ACC112 (cell line): ENCODE measurements around the gene ELOVL3.
"Not testable (repeated sequence)": the region's sequence is repeated elsewhere in the genome, so short reads cannot be mapped to it uniquely, and the experiment has no call there.

Experiments
- H2AFZ ChIP-seq: fragments of 200-600 bp; sonication (generic); one replicate; pipeline ENCODE4 v1.6.0; 2017; ENCODE audit warnings: antibody characterized with exemption, low read length; ENCODE audit not compliant: unreplicated experiment
- H3K27ac ChIP-seq: fragments of 200-600 bp; sonication (generic); 2 replicates; pipeline ENCODE4 v1.5.1; 2014; ENCODE audit warnings: low read depth, mild to moderate bottlenecking, antibody characterized with exemption, low read length, moderate library complexity
- H3K27me3 ChIP-seq: fragments of 200-600 bp; sonication (generic); 2 replicates; pipeline ENCODE4 v1.6.1; 2014; ENCODE audit warnings: mild to moderate bottlenecking, antibody characterized with exemption, low read length, moderate library complexity, mixed read lengths; ENCODE audit not compliant: insufficient read depth
- H3K36me3 ChIP-seq: fragments of 200-600 bp; sonication (generic); 2 replicates; pipeline ENCODE4 v1.6.1; 2016; ENCODE audit warnings: mild to moderate bottlenecking, antibody characterized with exemption, low read length, moderate library complexity, mixed read lengths; ENCODE audit not compliant: insufficient read depth
- H3K4me1 ChIP-seq: fragments of 200-600 bp; sonication (generic); one replicate; pipeline ENCODE4 v1.6.1; 2016; ENCODE audit warnings: low read length, mixed read lengths; ENCODE audit not compliant: insufficient read depth, unreplicated experiment, control insufficient read depth
- H3K4me3 ChIP-seq: fragments of 200-600 bp; sonication (generic); 2 replicates; pipeline ENCODE4 v1.5.1; 2014; ENCODE audit warnings: mild to moderate bottlenecking, low read depth, low read length
- H3K79me2 ChIP-seq: fragments of 200-600 bp; sonication (generic); one replicate; pipeline ENCODE4 v1.6.0; 2016; ENCODE audit warnings: low read length; ENCODE audit not compliant: control insufficient read depth, unreplicated experiment, insufficient read depth

ELOVL3 gene

GRCh38 chr10:102225646-102226541, at the start of gene ELOVL3:
ELOVL3 (plus strand) TSS chr10:102226299; CDS start chr10:102226549, 250 bp downstream.
- Histone ChIP-seq H3K27me3 (no peaks in the 10 kb centered on the region), H3K4me1 (peaks cover 20% of the 10 kb centered on the region), H3K4me3 (peak within 1 kb of the TSS; percentile 63), H3K36me3 (no peaks in the 10 kb centered on the region), H3K27ac (peak within 1 kb of the TSS; percentile 24), H3K79me2 (no peaks in the 10 kb centered on the region), H2AFZ (peak within 1 kb of the TSS; percentile 39)

GRCh38 chr10:102184606-102185005, 41.5 kb upstream of the ELOVL3 start:
- H3K27me3 ChIP-seq, result no peaks in the 10 kb centered on the region
- no peak overlapping the region for H3K4me3 ChIP-seq
- H3K36me3 ChIP-seq, result no peaks in the 10 kb centered on the region
- no peak overlapping the region for H2AFZ ChIP-seq
- no peaks in the 10 kb centered on the region for H3K4me1 ChIP-seq
- H3K79me2 ChIP-seq, result no peaks in the 10 kb centered on the region
- no peak overlapping the region for H3K27ac ChIP-seq

GRCh38 chr10:102185272-102185671, 40.8 kb upstream of the ELOVL3 start:
- no peak overlapping the region for H2AFZ ChIP-seq
- no peaks in the 10 kb centered on the region for H3K4me1 ChIP-seq
- H3K27me3 ChIP-seq, result no peaks in the 10 kb centered on the region
- no peaks in the 10 kb centered on the region for H3K36me3 ChIP-seq
- no peaks in the 10 kb centered on the region for H3K79me2 ChIP-seq
- H3K27ac ChIP-seq, result no peak overlapping the region
- H3K4me3 ChIP-seq, result no peak overlapping the region

- Histone ChIP-seq H3K36me3 (no peaks in the 10 kb centered on the region), H3K27me3 (no peaks in the 10 kb centered on the region), H3K4me1 (no peaks in the 10 kb centered on the region), H3K79me2 (no peaks in the 10 kb centered on the region), H3K27ac (no peak overlapping the region), H3K4me3 (no peak overlapping the region), H2AFZ (no peak overlapping the region)
These were observed 40.1 kb upstream of the ELOVL3 start for GRCh38 chr10:102185811-102186527.

GRCh38 chr10:102188298-102188940, 37.7 kb upstream of the ELOVL3 start:
- no peak overlapping the region for H2AFZ ChIP-seq
- H3K27ac ChIP-seq, result no peak overlapping the region

GRCh38 chr10:102188941-102189898, 36.9 kb upstream of the ELOVL3 start:
- Histone ChIP-seq H3K4me3 (peak overlapping the region; percentile 52), H2AFZ (peak overlapping the region; percentile 78)
- not testable (repeated sequence) for H3K4me1 ChIP-seq, H3K27ac ChIP-seq, H3K27me3 ChIP-seq, H3K79me2 ChIP-seq, H3K36me3 ChIP-seq

More at GRCh38 chr10:102188298-102188940, 37.7 kb upstream of the ELOVL3 start:
- H3K79me2 ChIP-seq, result no peaks in the 10 kb centered on the region
- no peaks in the 10 kb centered on the region for H3K36me3 ChIP-seq
- no peaks in the 10 kb centered on the region for H3K27me3 ChIP-seq
- H3K4me1 ChIP-seq, result no peaks in the 10 kb centered on the region
- H3K4me3 ChIP-seq, result no peak overlapping the region

- Histone ChIP-seq H3K27me3 (no peaks in the 10 kb centered on the region), H3K4me3 (no peak overlapping the region), H3K4me1 (no peaks in the 10 kb centered on the region), H3K36me3 (no peaks in the 10 kb centered on the region), H2AFZ (no peak overlapping the region), H3K79me2 (no peaks in the 10 kb centered on the region), H3K27ac (no peak overlapping the region)
These were observed 34.1 kb upstream of the ELOVL3 start for GRCh38 chr10:102191956-102192355.

- no peaks in the 10 kb centered on the region for H3K79me2 ChIP-seq
- no peaks in the 10 kb centered on the region for H3K36me3 ChIP-seq
- no peaks in the 10 kb centered on the region for H3K4me1 ChIP-seq
- H3K27me3 ChIP-seq, result no peaks in the 10 kb centered on the region
- H3K4me3 ChIP-seq, result no peak overlapping the region
- no peak overlapping the region for H3K27ac ChIP-seq
- H2AFZ ChIP-seq, result no peak overlapping the region
These were observed 30.7 kb upstream of the ELOVL3 start for GRCh38 chr10:102195296-102195870.

- H3K36me3 ChIP-seq, result no peaks in the 10 kb centered on the region
- H3K79me2 ChIP-seq, result no peaks in the 10 kb centered on the region
- no peak overlapping the region for H3K4me3 ChIP-seq
- peaks cover 5% of the 10 kb centered on the region; the same call in 1 of the 2 replicates for H3K27me3 ChIP-seq
- H3K4me1 ChIP-seq, result no peaks in the 10 kb centered on the region
- H2AFZ ChIP-seq, result no peak overlapping the region
- no peak overlapping the region for H3K27ac ChIP-seq
These were observed 29.2 kb upstream of the ELOVL3 start for GRCh38 chr10:102196893-102197292.
